HepG2 (cell line): Measurements from ENCODE around the gene MAPK14. TPM values are rescaled to one million over a fixed set of nuclear protein-coding genes. Genes with fewer than 3 reads are reported as not detected.
A peak's percentile ranks its signal among the peaks of the same experiment; 100 is the strongest.

Experiments used
- IRF2 ChIP-seq: IDR thresholded peaks from 2 replicates; pipeline ENCODE4 v1.6.1; 2018; ENCODE audit warnings: missing genetic modification reagents, missing compliant biosample characterization
- ISX ChIP-seq: sonication (generic); formaldehyde crosslinking; conservative IDR thresholded peaks from 2 replicates; pipeline ENCODE4 v1.5.0; 2020; ENCODE audit warnings: missing genetic modification reagents
- KLF11 ChIP-seq: IDR thresholded peaks from 2 replicates; pipeline ENCODE4 v1.6.1; 2016; ENCODE audit warnings: missing compliant biosample characterization
- NPAS2 ChIP-seq: sonication (generic); formaldehyde crosslinking; IDR thresholded peaks from 2 replicates; pipeline ENCODE4 v1.8.0; 2022; ENCODE audit warnings: mild to moderate bottlenecking, missing genetic modification reagents, borderline replicate concordance
- RXRB ChIP-seq: IDR thresholded peaks from 2 replicates; pipeline ENCODE4 v1.6.1; 2016; ENCODE audit warnings: borderline replicate concordance, missing genetic modification reagents, missing compliant biosample characterization
- SALL1 ChIP-seq: sonication (generic); formaldehyde crosslinking; IDR thresholded peaks from 2 replicates; pipeline ENCODE4 v1.8.0; 2022; ENCODE audit warnings: mild to moderate bottlenecking, missing genetic modification reagents
- SUZ12 ChIP-seq: fragments of 150-350 bp; IDR thresholded peaks from 2 replicates; pipeline ENCODE4 v1.6.1; 2014; ENCODE audit warnings: low read depth, low read length
- ZBTB33 ChIP-seq: sonication (generic); formaldehyde crosslinking; IDR thresholded peaks from 2 replicates; pipeline ENCODE4 v1.4.0; 2020; ENCODE audit warnings: missing genetic modification reagents
- ZFP62 ChIP-seq: sonication (generic); formaldehyde crosslinking; IDR thresholded peaks from 2 replicates; pipeline ENCODE4 v1.4.0; 2020; ENCODE audit warnings: missing genetic modification reagents
- ZNF687 ChIP-seq: sonication (generic); formaldehyde crosslinking; IDR thresholded peaks from 2 replicates; pipeline ENCODE4 v1.5.1; 2020; ENCODE audit warnings: mild to moderate bottlenecking, missing genetic modification reagents, moderate library complexity
- ZNF776 ChIP-seq: sonication (generic); formaldehyde crosslinking; IDR thresholded peaks from 2 replicates; pipeline ENCODE4 v1.4.0; 2020; ENCODE audit warnings: mild to moderate bottlenecking, missing genetic modification reagents
- polyA plus RNA-seq, 8 experiments: library from polyadenylated mRNA; depleted of rRNA in 3 of 8; stranded (reverse) in 7 of 8; unstranded in 1 of 8; fragments of >200 nt; fragmentation: Illumina TruSeq in 4 of 8; extraction: Trizol in 4 of 8; gene quantifications; 2 replicates each; pipeline versions ENCODE4 v1.2.1 to v1.2.3, GENCODE V29; 2011 to 2016; ENCODE audit warnings: low read depth in 4 of 8, missing spikeins in 1 of 8, mixed read lengths in 1 of 8; ENCODE audit not compliant: insufficient read depth in 1 of 8
- total RNA-seq, 5 experiments: library from RNA; depleted of rRNA; stranded (reverse); fragments of >200 nt; fragmentation: Illumina TruSeq; extraction: Trizol; gene quantifications; 2 replicates each; pipeline ENCODE4 v1.2.3, GENCODE V29; 2016; ENCODE audit warnings: low read depth in 1 of 5
- TF ChIP-seq, protein P1 (sequence below): sonication (generic); formaldehyde crosslinking; IDR thresholded peaks from 2 replicates; pipeline ENCODE4 v1.4.0; 2020; ENCODE audit warnings: missing genetic modification reagents, borderline replicate concordance
- TF ChIP-seq, protein P2 (sequence below): sonication (generic); formaldehyde crosslinking; IDR thresholded peaks from 2 replicates; pipeline ENCODE4 v1.5.1; 2020; ENCODE audit warnings: mild to moderate bottlenecking, missing genetic modification reagents
- TF ChIP-seq, protein P3 (sequence below): sonication (generic); formaldehyde crosslinking; IDR thresholded peaks from 2 replicates; pipeline ENCODE4 v1.5.0; 2020; ENCODE audit warnings: missing genetic modification reagents

Gene MAPK14
- total and polyA plus RNA-seq, 2 of the 13 experiments (the other 11 are each of a cell fraction or from before 2014, with no cell fraction given), result 66.3 to 67.3 TPM

DNA sequence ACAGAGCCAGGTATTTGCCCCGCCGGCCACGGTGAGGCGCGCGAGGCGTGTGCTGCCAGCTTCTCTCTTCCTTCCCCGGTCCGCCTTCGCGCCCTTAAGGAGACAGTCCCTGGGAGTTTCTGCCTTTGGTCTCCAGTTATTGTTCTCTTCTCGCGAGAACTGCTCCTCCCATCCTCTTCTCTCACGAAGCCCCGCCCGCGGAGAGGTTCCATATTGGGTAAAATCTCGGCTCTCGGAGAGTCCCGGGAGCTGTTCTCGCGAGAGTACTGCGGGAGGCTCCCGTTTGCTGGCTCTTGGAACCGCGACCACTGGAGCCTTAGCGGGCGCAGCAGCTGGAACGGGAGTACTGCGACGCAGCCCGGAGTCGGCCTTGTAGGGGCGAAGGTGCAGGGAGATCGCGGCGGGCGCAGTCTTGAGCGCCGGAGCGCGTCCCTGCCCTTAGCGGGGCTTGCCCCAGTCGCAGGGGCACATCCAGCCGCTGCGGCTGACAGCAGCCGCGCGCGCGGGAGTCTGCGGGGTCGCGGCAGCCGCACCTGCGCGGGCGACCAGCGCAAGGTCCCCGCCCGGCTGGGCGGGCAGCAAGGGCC lies at the start of gene MAPK14 (continued):
- TF ChIP-seq ZNF687 (CRISPR knock-in tag) (peak; percentile 83), ZBTB33 (CRISPR knock-in tag) (peak; percentile 67), SALL1 (CRISPR knock-in tag) (peak; percentile 96), KLF11 (CRISPR knock-in tag) (peak; percentile 90; the same call in 1 of the 2 replicates), ISX (no peak), ZFP62 (0 out of 2 replicates have a peak, but pooled peaks have one; percentile 18), IRF2 (CRISPR knock-in tag) (peak; percentile 90; the same call in 1 of the 2 replicates), SUZ12 (no peak), NPAS2 (CRISPR knock-in tag) (no peak), RXRB (CRISPR knock-in tag) (peak; percentile 83; the same call in 1 of the 2 replicates), ZNF776 (CRISPR knock-in tag) (peak; percentile 30; the same call in 1 of the 2 replicates)
- TF ChIP-seq, protein P1, sequence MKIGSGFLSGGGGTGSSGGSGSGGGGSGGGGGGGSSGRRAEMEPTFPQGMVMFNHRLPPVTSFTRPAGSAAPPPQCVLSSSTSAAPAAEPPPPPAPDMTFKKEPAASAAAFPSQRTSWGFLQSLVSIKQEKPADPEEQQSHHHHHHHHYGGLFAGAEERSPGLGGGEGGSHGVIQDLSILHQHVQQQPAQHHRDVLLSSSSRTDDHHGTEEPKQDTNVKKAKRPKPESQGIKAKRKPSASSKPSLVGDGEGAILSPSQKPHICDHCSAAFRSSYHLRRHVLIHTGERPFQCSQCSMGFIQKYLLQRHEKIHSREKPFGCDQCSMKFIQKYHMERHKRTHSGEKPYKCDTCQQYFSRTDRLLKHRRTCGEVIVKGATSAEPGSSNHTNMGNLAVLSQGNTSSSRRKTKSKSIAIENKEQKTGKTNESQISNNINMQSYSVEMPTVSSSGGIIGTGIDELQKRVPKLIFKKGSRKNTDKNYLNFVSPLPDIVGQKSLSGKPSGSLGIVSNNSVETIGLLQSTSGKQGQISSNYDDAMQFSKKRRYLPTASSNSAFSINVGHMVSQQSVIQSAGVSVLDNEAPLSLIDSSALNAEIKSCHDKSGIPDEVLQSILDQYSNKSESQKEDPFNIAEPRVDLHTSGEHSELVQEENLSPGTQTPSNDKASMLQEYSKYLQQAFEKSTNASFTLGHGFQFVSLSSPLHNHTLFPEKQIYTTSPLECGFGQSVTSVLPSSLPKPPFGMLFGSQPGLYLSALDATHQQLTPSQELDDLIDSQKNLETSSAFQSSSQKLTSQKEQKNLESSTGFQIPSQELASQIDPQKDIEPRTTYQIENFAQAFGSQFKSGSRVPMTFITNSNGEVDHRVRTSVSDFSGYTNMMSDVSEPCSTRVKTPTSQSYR (CRISPR knock-in tag), result no peak; the same call in 1 of the 2 replicates
- TF ChIP-seq, protein P2, sequence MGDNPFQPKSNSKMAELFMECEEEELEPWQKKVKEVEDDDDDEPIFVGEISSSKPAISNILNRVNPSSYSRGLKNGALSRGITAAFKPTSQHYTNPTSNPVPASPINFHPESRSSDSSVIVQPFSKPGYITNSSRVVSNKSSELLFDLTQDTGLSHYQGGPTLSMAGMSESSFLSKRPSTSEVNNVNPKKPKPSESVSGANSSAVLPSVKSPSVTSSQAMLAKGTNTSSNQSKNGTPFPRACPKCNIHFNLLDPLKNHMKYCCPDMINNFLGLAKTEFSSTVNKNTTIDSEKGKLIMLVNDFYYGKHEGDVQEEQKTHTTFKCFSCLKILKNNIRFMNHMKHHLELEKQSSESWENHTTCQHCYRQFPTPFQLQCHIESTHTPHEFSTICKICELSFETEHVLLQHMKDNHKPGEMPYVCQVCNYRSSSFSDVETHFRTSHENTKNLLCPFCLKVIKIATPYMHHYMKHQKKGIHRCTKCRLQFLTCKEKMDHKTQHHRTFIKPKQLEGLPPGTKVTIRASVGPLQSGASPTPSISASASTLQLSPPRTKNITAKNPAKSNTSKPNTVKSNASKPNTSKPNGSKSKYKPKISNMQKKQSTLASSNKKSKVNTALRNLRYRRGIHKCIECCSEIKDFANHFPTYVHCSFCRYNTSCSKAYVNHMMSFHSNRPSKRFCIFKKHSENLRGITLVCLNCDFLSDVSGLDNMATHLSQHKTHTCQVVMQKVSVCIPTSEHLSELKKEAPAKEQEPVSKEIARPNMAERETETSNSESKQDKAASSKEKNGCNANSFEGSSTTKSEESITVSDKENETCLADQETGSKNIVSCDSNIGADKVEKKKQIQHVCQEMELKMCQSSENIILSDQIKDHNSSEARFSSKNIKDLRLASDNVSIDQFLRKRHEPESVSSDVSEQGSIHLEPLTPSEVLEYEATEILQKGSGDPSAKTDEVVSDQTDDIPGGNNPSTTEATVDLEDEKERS (CRISPR knock-in tag), result no peak; the same call in 1 of the 2 replicates
- TF ChIP-seq, protein P3, sequence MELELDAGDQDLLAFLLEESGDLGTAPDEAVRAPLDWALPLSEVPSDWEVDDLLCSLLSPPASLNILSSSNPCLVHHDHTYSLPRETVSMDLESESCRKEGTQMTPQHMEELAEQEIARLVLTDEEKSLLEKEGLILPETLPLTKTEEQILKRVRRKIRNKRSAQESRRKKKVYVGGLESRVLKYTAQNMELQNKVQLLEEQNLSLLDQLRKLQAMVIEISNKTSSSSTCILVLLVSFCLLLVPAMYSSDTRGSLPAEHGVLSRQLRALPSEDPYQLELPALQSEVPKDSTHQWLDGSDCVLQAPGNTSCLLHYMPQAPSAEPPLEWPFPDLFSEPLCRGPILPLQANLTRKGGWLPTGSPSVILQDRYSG (CRISPR knock-in tag), result no peak
